PC-9 (cell line): Measurements from ENCODE around the gene CPNE4. TPM values are rescaled to one million over a fixed set of nuclear protein-coding genes. Genes with fewer than 3 reads are reported as not detected.

Experiments
- BruUV-seq: library from RNA; stranded (reverse); fragments of 400-500 nt; replicated peaks from 2 replicates; lab custom pipeline; 2021; lab: Mats Ljungman, UMichigan
- CTCF ChIA-PET: fragments of 300-600 bp; sonication (Branson Sonifier 250); formaldehyde crosslinking; loops from one replicate; lab custom pipeline; 2022; ENCODE audit warnings: antibody characterized with exemption; lab: Charles Lee
- POLR2A ChIA-PET: fragments of 300-600 bp; sonication (Branson Sonifier 250); formaldehyde crosslinking; loops from one replicate; lab custom pipeline; 2022; ENCODE audit warnings: antibody characterized with exemption; ENCODE audit not compliant: unreplicated experiment; lab: Charles Lee
- DNase-seq, 2 experiments: peaks; one replicate each; pipeline versions ENCODE4 v3.0.0 to v3.0.0-alpha.2; 2015 to 2022; ENCODE audit warnings: mixed read lengths in 1 of 2
- H2AFZ ChIP-seq: fragments of 200-600 bp; sonication (generic); 2 replicates; pipeline ENCODE4 v1.8.1; 2017; ENCODE audit warnings: antibody characterized with exemption
- H3F3A ChIP-seq: fragments of 200-600 bp; sonication (generic); 2 replicates; pipeline ENCODE4 v1.8.1; 2017; ENCODE audit warnings: antibody characterized with exemption, mild to moderate bottlenecking, low read depth; ENCODE audit not compliant: insufficient read depth
- H3K27ac ChIP-seq: fragments of 200-600 bp; sonication (generic); 2 replicates; pipeline ENCODE4 v1.6.1; 2016; ENCODE audit warnings: mixed run types
- H3K27me3 ChIP-seq: fragments of 200-600 bp; sonication (generic); 2 replicates; pipeline ENCODE4 v1.6.1; 2016; ENCODE audit warnings: low read depth, mixed run types; ENCODE audit not compliant: insufficient read depth
- H3K36me3 ChIP-seq: fragments of 200-600 bp; sonication (generic); 2 replicates; pipeline ENCODE4 v1.6.1; 2016; ENCODE audit warnings: low read depth, mixed run types
- H3K4me1 ChIP-seq: fragments of 200-600 bp; sonication (generic); replicated peaks from 2 replicates; pipeline ENCODE4 v1.6.1; 2016; ENCODE audit warnings: mixed run types; ENCODE audit not compliant: insufficient read depth
- H3K4me2 ChIP-seq: fragments of 200-600 bp; sonication (generic); 2 replicates; pipeline ENCODE4 v1.6.1; 2017; ENCODE audit warnings: mixed run types
- H3K4me3 ChIP-seq: fragments of 200-600 bp; sonication (generic); 2 replicates; pipeline ENCODE4 v1.6.1; 2016; ENCODE audit warnings: mixed run types
- H3K79me2 ChIP-seq: fragments of 200-600 bp; sonication (generic); 2 replicates; pipeline ENCODE4 v1.6.1; 2017; ENCODE audit warnings: low read depth, mixed run types
- H3K9me2 ChIP-seq: fragments of 200-600 bp; sonication (generic); 2 replicates; pipeline ENCODE4 v1.8.1; 2017; ENCODE audit warnings: mild to moderate bottlenecking; ENCODE audit not compliant: insufficient read depth
- H3K9me3 ChIP-seq: fragments of 200-600 bp; sonication (generic); 2 replicates; pipeline ENCODE4 v1.8.1; 2016; ENCODE audit warnings: low read depth; ENCODE audit not compliant: insufficient read depth
- H4K20me1 ChIP-seq: fragments of 200-600 bp; sonication (generic); 2 replicates; pipeline ENCODE4 v1.8.1; 2017; ENCODE audit not compliant: insufficient read depth
- CTCF ChIP-seq: fragments of 200-600 bp; sonication (generic); conservative IDR thresholded peaks from 2 replicates; pipeline ENCODE4 v1.6.1; 2017; ENCODE audit warnings: mixed run types, antibody characterized with exemption, mild to moderate bottlenecking, moderate library complexity
- EZH2 ChIP-seq: fragments of 200-600 bp; sonication (generic); IDR thresholded peaks from 2 replicates; pipeline ENCODE4 v1.8.0; 2017; ENCODE audit warnings: antibody characterized with exemption, low read depth
- intact Hi-C: fragments of 100-400 bp; cut with micrococcal nuclease; formaldehyde crosslinking; loops from one replicate; pipeline ENCODE4 v1.10.0; 2022; ENCODE audit not compliant: unreplicated experiment
- total RNA-seq: library from RNA; stranded (reverse); gene quantifications from 2 replicates; pipeline ENCODE4 v1.2.3, GENCODE V29; 2021

The CPNE4 gene
- total RNA-seq, 1 experiment from 2014 or later: 0.22 TPM

- H3K4me1 ChIP-seq: peaks cover 12% of the 10 kb centered on the region
- intact Hi-C loops: no loop called here
- no TSS peak for BruUV-seq
- H3K27me3 ChIP-seq: no peaks in the 10 kb centered on the region
- no peaks in the 10 kb centered on the region for H3K9me2 ChIP-seq
- H4K20me1 ChIP-seq: no peaks in the 10 kb centered on the region
- H3K36me3 ChIP-seq: no peaks in the 10 kb centered on the region
- TF ChIP-seq EZH2 (no peak), CTCF (no peak)
- H3K9me3 ChIP-seq: no peaks in the 10 kb centered on the region
- CTCF ChIA-PET: no interaction called here
- POLR2A ChIA-PET: no interaction called here
- no peaks in the 10 kb centered on the region for H3K79me2 ChIP-seq
- peaks cover under 1% of the 10 kb centered on the region; the same call in 1 of the 2 replicates for H3F3A ChIP-seq
- no peak overlapping the region for H2AFZ ChIP-seq
- no peak for DNase-seq
- no peak overlapping the region for H3K4me3 ChIP-seq
- H3K27ac ChIP-seq: no peak overlapping the region
- H3K4me2 ChIP-seq: no peak overlapping the region
Measured at GRCh38 chr3:131538968-131539367, 495.8 kb downstream of the CPNE4 start.

- DNase-seq: no peak
- POLR2A ChIA-PET: no interaction called here
Measured at GRCh38 chr3:131537531-131537930, 497.3 kb downstream of the CPNE4 start.

GRCh38 chr3:131535596-131535995 lies 499.2 kb downstream of the CPNE4 start:
- no peaks in the 10 kb centered on the region for H3K9me2 ChIP-seq
- intact Hi-C loops: no loop called here

More at GRCh38 chr3:131537531-131537930, 497.3 kb downstream of the CPNE4 start:
- no peaks in the 10 kb centered on the region for H3K36me3 ChIP-seq
- intact Hi-C loops: no loop called here
- no peak overlapping the region for H3K4me3 ChIP-seq
- TF ChIP-seq EZH2 (no peak), CTCF (no peak)
- H3K27me3 ChIP-seq: no peaks in the 10 kb centered on the region
- no peak overlapping the region for H2AFZ ChIP-seq
- H3K79me2 ChIP-seq: no peaks in the 10 kb centered on the region
- no peak overlapping the region for H3K27ac ChIP-seq
- no peaks in the 10 kb centered on the region for H3F3A ChIP-seq
- no peaks in the 10 kb centered on the region for H3K9me3 ChIP-seq
- H3K4me1 ChIP-seq: no peaks in the 10 kb centered on the region
- no TSS peak for BruUV-seq
- CTCF ChIA-PET: no interaction called here
- no peaks in the 10 kb centered on the region for H4K20me1 ChIP-seq
- H3K9me2 ChIP-seq: no peaks in the 10 kb centered on the region
- H3K4me2 ChIP-seq: no peak overlapping the region

More at GRCh38 chr3:131535596-131535995, 499.2 kb downstream of the CPNE4 start:
- no peak overlapping the region for H3K27ac ChIP-seq
- no peaks in the 10 kb centered on the region for H4K20me1 ChIP-seq
- H3K36me3 ChIP-seq: no peaks in the 10 kb centered on the region
- no peak overlapping the region for H3K4me3 ChIP-seq
- no peaks in the 10 kb centered on the region for H3F3A ChIP-seq
- H3K9me3 ChIP-seq: no peaks in the 10 kb centered on the region
- no TSS peak for BruUV-seq
- CTCF ChIA-PET: no interaction called here
- no peaks in the 10 kb centered on the region for H3K79me2 ChIP-seq
- H3K4me1 ChIP-seq: no peaks in the 10 kb centered on the region
- no peak for DNase-seq
- no peaks in the 10 kb centered on the region for H3K27me3 ChIP-seq
- no peak overlapping the region for H3K4me2 ChIP-seq
- no peak overlapping the region for H2AFZ ChIP-seq
- TF ChIP-seq EZH2: no peak
- no peak for TF ChIP-seq CTCF
- POLR2A ChIA-PET: no interaction called here
